ENCODE data around the gene GRB14.

- TF ChIP-seq CTCF (IDR thresholded peaks at IDR 0.05): no peak
- TF ChIP-seq POLR2A (IDR thresholded peaks at IDR 0.05): no peak
Measured at GRCh38 chr2:164515734-164516133, 105.5 kb downstream of the GRB14 start.

Data from thyroid gland (tissue), 4 donors.